HEK293T (cell line): ENCODE results near the gene CCDC24.

Source experiments
- ARNT ChIP-seq: fragments of 450-650 bp; IDR thresholded peaks from 2 replicates; pipeline ENCODE4 v1.6.1; 2017; ENCODE audit warnings: mild to moderate bottlenecking
- CTBP1 ChIP-seq: fragments of 450-650 bp; IDR thresholded peaks from 2 replicates; pipeline ENCODE4 v1.6.1; 2016; ENCODE audit warnings: borderline replicate concordance
- FOXA1 ChIP-seq: fragments of 450-650 bp; IDR thresholded peaks from 2 replicates; pipeline ENCODE4 v1.6.1; 2016; ENCODE audit warnings: mild to moderate bottlenecking
- FOXK2 ChIP-seq: fragments of 450-650 bp; IDR thresholded peaks from 2 replicates; pipeline ENCODE4 v1.6.1; 2016; ENCODE audit warnings: mild to moderate bottlenecking
- FOXM1 ChIP-seq: fragments of 450-650 bp; IDR thresholded peaks from 2 replicates; pipeline ENCODE4 v1.6.1; 2017; ENCODE audit warnings: mild to moderate bottlenecking, borderline replicate concordance
- HDGF ChIP-seq: fragments of 450-650 bp; IDR thresholded peaks from 2 replicates; pipeline ENCODE4 v1.6.1; 2017; ENCODE audit warnings: antibody characterized with exemption, borderline replicate concordance
- LEF1 ChIP-seq: fragments of 450-650 bp; IDR thresholded peaks from 2 replicates; pipeline ENCODE4 v1.6.1; 2017; ENCODE audit warnings: mild to moderate bottlenecking, borderline replicate concordance
- NFRKB ChIP-seq: fragments of 450-650 bp; IDR thresholded peaks from 2 replicates; pipeline ENCODE4 v1.6.1; 2016; ENCODE audit warnings: mild to moderate bottlenecking, moderate library complexity
- PKNOX1 ChIP-seq: fragments of 450-650 bp; IDR thresholded peaks from 2 replicates; pipeline ENCODE4 v1.6.1; 2016
- SP1 ChIP-seq: fragments of 450-650 bp; IDR thresholded peaks from 2 replicates; pipeline ENCODE4 v1.6.1; 2017
- SUZ12 ChIP-seq: fragments of 450-650 bp; IDR thresholded peaks from 2 replicates; pipeline ENCODE4 v1.6.1; 2016; ENCODE audit warnings: mild to moderate bottlenecking

DNA sequence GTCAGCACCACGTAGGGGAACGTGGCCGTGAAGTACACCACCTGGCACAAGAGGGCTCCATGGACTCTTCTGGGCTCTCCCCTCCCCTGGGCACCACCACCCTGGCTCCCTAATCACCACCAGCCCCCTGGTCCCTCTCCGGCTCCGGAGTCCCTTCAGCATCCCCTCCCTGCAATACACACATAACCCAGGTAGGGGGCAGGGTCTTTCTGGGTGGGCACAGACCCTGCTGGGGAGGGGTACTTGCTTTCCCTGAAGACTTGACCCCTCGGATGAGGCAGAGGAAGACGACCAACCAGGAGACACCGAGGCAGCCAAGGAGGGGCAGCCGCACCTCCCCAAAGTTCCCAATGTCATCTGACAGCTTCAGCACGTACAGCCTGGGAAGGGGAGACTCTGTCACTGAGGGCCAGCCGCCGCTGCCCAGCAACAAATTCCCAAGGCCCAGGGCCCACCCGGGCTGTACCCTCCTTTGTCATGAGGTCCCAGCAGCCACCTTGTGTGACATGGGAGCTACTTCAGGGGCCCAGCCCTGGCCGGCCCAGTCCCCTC is 11.3 kb downstream of the CCDC24 start:
- TF ChIP-seq HDGF (no peak), SP1 (no peak), SUZ12 (no peak), ARNT (no peak), FOXA1 (no peak), PKNOX1 (no peak), FOXK2 (no peak), CTBP1 (no peak), FOXM1 (no peak), NFRKB (no peak), LEF1 (no peak)
